ENCODE results near the gene LRRTM4. TPM values are rescaled to one million over a fixed set of nuclear protein-coding genes. Genes with fewer than 3 reads are reported as not detected.

The LRRTM4 gene
- total RNA-seq, 1 experiment from 2014 or later: not detected

DNA sequence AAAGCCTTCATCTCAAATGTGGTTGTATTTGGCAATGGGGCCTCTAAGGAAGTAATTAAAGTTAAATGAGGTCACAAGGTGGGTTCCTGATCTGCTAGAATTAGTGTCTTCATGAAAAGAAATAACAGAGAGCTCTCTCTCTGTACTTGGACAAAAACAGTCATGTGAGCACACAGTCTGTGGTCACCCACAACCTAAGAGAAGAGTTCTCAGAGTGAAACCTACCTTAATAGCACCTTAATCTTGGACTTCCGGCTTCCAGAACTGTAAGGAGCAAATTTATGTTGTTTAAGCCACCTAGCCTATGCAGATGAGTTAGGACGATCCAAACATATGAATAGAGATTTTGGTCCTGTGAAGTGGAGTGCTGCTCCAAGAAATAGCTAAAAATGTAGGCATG is 758.9 kb downstream of the LRRTM4 start:
- Histone ChIP-seq H3K9me2 (replicated peaks; ENCODE audit: insufficient read depth, low read length) (no peaks in the 10 kb centered on the region), H3K9me3 (ENCODE audit: low read length) (peaks cover under 1% of the 10 kb centered on the region; the same call in 1 of the 2 replicates), H3K79me2 (ENCODE audit: low read length) (no peaks in the 10 kb centered on the region), H4K20me1 (ENCODE audit: insufficient read depth, low read depth, low read length) (no peaks in the 10 kb centered on the region), H3K4me3 (ENCODE audit: low read length) (no peak overlapping the region), H3K9ac (ENCODE audit: low read length) (no peak overlapping the region), H3K36me3 (ENCODE audit: insufficient read depth, low read length) (no peaks in the 10 kb centered on the region), H3K27me3 (ENCODE audit: low read length) (no peaks in the 10 kb centered on the region), H3K4me2 (ENCODE audit: low read depth, low read length, poor library complexity, severe bottlenecking) (no peak overlapping the region), H3K4me1 (ENCODE audit: low read length) (peaks cover 7% of the 10 kb centered on the region), H3K27ac (ENCODE audit: low read length) (no peak overlapping the region), H2AFZ (ENCODE audit: low read length) (no peak overlapping the region)
- DNase-seq: no peak

DNA sequence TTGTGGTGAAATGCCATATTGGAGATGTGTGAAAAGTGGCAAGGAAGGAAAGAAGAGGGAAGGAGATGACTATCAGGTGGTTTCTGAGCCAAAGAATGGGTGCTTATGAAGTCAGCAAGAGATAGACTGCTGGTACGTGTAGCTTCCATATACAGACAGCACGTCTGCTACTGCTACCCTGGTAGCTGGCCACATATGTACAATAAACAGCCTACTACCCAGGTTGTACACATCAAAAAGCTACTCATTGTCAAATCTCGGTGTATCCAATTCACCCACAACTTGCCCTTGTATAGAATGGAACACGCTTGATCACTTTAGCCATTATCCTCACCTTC is 761.8 kb downstream of the LRRTM4 start:
- Histone ChIP-seq H4K20me1 (ENCODE audit: insufficient read depth, low read depth, low read length) (no peaks in the 10 kb centered on the region), H3K4me1 (ENCODE audit: low read length) (peaks cover 7% of the 10 kb centered on the region), H3K27me3 (ENCODE audit: low read length) (no peaks in the 10 kb centered on the region), H3K27ac (ENCODE audit: low read length) (no peak overlapping the region), H3K36me3 (ENCODE audit: insufficient read depth, low read length) (no peaks in the 10 kb centered on the region), H3K4me2 (ENCODE audit: low read depth, low read length, poor library complexity, severe bottlenecking) (no peak overlapping the region), H3K9ac (ENCODE audit: low read length) (no peak overlapping the region), H3K9me3 (ENCODE audit: low read length) (peaks cover 9% of the 10 kb centered on the region; the same call in 1 of the 2 replicates), H3K79me2 (ENCODE audit: low read length) (no peaks in the 10 kb centered on the region), H2AFZ (ENCODE audit: low read length) (no peak overlapping the region), H3K9me2 (replicated peaks; ENCODE audit: insufficient read depth, low read length) (0 out of 2 replicates have a peak, but pooled peaks cover 3% of the 10 kb centered on the region), H3K4me3 (ENCODE audit: low read length) (no peak overlapping the region)
- DNase-seq: no peak

DNA sequence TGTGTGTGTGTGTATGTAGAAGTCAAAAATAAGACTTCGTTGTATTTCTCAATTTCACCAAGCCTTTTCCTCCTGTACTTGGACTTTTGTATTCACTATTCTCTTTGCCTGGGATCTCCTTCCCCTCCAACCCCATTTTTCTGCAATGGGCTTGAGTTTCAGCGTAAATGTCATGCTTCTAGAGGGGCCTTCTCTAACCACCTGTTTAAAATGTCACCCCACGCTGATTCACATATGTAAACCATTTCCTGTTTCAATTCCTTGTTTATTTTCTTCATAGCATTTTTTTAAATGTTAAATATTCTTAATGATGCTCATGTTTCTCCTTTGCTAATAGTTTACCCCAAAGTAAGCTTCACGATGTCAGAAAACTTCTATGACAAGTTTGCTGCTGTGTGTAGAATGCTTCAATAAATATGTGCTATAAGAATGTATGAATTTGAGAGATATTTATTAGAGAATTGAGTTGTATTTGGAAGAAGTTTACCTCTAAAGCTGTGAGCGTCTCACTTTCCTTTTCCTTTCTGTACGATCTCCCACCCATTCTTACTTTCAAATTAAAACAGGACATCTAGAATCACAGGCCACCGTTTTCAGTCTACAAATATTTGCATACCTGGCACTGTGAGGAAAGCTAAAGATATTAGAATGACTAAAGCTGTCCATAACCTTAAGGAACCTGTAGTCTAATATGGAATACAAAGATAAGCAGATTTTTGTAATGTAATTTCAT is 762.4 kb downstream of the LRRTM4 start:
- Histone ChIP-seq H3K27ac (ENCODE audit: low read length) (no peak overlapping the region), H3K27me3 (ENCODE audit: low read length) (no peaks in the 10 kb centered on the region), H3K4me2 (ENCODE audit: low read depth, low read length, poor library complexity, severe bottlenecking) (peak overlapping the region; percentile 3), H3K4me3 (ENCODE audit: low read length) (no peak overlapping the region), H3K4me1 (ENCODE audit: low read length) (peaks cover 7% of the 10 kb centered on the region), H3K9me2 (replicated peaks; ENCODE audit: insufficient read depth, low read length) (0 out of 2 replicates have a peak, but pooled peaks cover 3% of the 10 kb centered on the region), H2AFZ (ENCODE audit: low read length) (0 out of 2 replicates have a peak overlapping the region, but pooled peaks have one; percentile 13), H3K79me2 (ENCODE audit: low read length) (no peaks in the 10 kb centered on the region), H3K9ac (ENCODE audit: low read length) (no peak overlapping the region), H4K20me1 (ENCODE audit: insufficient read depth, low read depth, low read length) (no peaks in the 10 kb centered on the region), H3K36me3 (ENCODE audit: insufficient read depth, low read length) (no peaks in the 10 kb centered on the region), H3K9me3 (ENCODE audit: low read length) (peaks cover 11% of the 10 kb centered on the region; the same call in 1 of the 2 replicates)
- DNase-seq: no peak

DNA sequence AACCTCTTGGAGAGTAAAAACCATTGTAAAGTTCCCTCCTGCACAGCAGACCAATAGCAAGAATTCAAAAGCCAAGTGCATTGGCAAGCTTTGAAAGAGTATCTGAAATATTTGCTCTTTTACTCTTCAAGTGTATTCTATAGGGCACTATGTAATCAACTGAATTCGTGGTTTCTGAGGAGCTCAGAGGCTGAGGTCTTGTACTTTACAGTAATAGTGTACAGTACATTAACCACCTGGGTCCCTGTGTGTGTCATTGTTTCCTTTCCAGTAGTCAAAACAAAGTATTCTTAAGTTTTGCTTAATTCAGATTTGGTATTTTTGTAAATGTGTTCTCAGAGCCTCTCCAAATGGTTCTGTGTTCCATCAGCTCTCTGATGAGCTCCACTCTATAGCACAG is 769.7 kb downstream of the LRRTM4 start:
- Histone ChIP-seq H3K9me3 (ENCODE audit: low read length) (peaks cover 6% of the 10 kb centered on the region), H3K27me3 (ENCODE audit: low read length) (no peaks in the 10 kb centered on the region), H3K4me1 (ENCODE audit: low read length) (no peaks in the 10 kb centered on the region), H3K27ac (ENCODE audit: low read length) (no peak overlapping the region), H3K9ac (ENCODE audit: low read length) (no peak overlapping the region), H3K4me3 (ENCODE audit: low read length) (no peak overlapping the region), H3K36me3 (ENCODE audit: insufficient read depth, low read length) (no peaks in the 10 kb centered on the region), H3K79me2 (ENCODE audit: low read length) (no peaks in the 10 kb centered on the region), H3K9me2 (replicated peaks; ENCODE audit: insufficient read depth, low read length) (no peaks in the 10 kb centered on the region), H4K20me1 (ENCODE audit: insufficient read depth, low read depth, low read length) (no peaks in the 10 kb centered on the region), H3K4me2 (ENCODE audit: low read depth, low read length, poor library complexity, severe bottlenecking) (no peak overlapping the region), H2AFZ (ENCODE audit: low read length) (no peak overlapping the region)
- no peak for DNase-seq

DNA sequence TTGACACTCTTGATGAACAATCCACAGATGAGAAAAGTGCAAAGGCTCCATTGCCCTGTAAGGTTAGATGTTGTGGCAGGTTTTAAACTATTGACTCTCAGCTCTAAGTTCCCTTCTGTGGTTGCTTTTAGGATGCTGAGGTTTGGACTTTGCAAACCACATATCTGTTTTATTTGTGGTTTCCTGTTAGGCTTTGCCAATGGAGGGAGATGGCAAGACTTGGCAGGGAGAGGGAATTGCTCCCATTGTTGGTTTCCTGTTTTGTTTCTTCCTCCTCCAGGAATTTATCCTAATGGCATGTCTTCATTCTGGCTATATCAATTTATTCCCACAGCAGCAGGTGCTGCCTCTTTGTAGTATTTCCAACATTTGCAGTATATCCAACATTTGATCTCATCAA is 772.3 kb downstream of the LRRTM4 start:
- no peak overlapping the region for H3K9ac ChIP-seq (ENCODE audit: low read length)
- H2AFZ ChIP-seq (ENCODE audit: low read length): no peak overlapping the region
- H3K27ac ChIP-seq (ENCODE audit: low read length): no peak overlapping the region
- H3K36me3 ChIP-seq (ENCODE audit: insufficient read depth, low read length): no peaks in the 10 kb centered on the region
- no peaks in the 10 kb centered on the region for H3K9me2 ChIP-seq (replicated peaks; ENCODE audit: insufficient read depth, low read length)
- H3K79me2 ChIP-seq (ENCODE audit: low read length): no peaks in the 10 kb centered on the region
- no peaks in the 10 kb centered on the region for H4K20me1 ChIP-seq (ENCODE audit: insufficient read depth, low read depth, low read length)
- no peak for DNase-seq
- peaks cover 4% of the 10 kb centered on the region for H3K9me3 ChIP-seq (ENCODE audit: low read length)
- H3K4me3 ChIP-seq (ENCODE audit: low read length): no peak overlapping the region
- H3K27me3 ChIP-seq (ENCODE audit: low read length): no peaks in the 10 kb centered on the region
- H3K4me2 ChIP-seq (ENCODE audit: low read depth, low read length, poor library complexity, severe bottlenecking): no peak overlapping the region
- H3K4me1 ChIP-seq (ENCODE audit: low read length): no peaks in the 10 kb centered on the region

DNA sequence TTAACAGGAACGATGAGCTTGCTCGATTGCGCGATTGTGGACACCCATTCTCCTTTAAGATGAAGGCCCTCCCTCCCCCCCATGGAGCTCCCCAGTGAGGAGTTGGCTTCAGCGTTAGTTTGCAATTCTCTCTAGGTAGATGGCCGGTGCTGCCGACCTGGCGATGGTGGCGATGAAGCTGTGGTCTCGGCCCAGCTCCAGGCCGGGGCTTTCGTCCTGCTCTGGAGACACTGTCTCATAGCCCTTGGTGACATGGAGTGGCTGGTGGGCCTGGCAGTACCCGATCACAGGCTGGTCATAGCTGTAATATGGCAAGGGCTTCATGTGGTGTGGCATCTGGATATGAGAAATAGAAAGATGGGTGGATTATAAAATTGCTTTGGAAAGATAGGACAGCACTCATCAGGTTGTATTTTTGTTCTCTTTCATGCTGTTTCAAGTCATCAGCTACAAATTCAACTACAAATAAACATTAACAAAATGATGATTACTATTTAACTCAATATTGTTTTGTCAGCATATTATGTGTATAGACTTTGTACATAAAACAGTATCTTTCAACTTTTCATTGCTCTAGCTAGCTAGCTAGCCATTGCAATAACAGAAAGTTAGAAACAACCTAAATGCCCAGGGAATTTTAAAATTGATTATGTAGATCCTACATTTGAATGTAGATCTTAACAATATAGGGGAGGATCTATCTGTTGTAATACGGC is 773.4 kb downstream of the LRRTM4 start:
- H3K9me3 ChIP-seq (ENCODE audit: low read length): peaks cover 6% of the 10 kb centered on the region
- no peak overlapping the region for H3K9ac ChIP-seq (ENCODE audit: low read length)
- H3K27ac ChIP-seq (ENCODE audit: low read length): no peak overlapping the region
- no peak overlapping the region for H2AFZ ChIP-seq (ENCODE audit: low read length)
- no peak for DNase-seq
- H3K79me2 ChIP-seq (ENCODE audit: low read length): no peaks in the 10 kb centered on the region
- H3K27me3 ChIP-seq (ENCODE audit: low read length): no peaks in the 10 kb centered on the region
- H3K36me3 ChIP-seq (ENCODE audit: insufficient read depth, low read length): no peaks in the 10 kb centered on the region
- H3K4me1 ChIP-seq (ENCODE audit: low read length): no peaks in the 10 kb centered on the region
- H3K4me2 ChIP-seq (ENCODE audit: low read depth, low read length, poor library complexity, severe bottlenecking): no peak overlapping the region
- H3K4me3 ChIP-seq (ENCODE audit: low read length): no peak overlapping the region
- H4K20me1 ChIP-seq (ENCODE audit: insufficient read depth, low read depth, low read length): no peaks in the 10 kb centered on the region
- H3K9me2 ChIP-seq (replicated peaks; ENCODE audit: insufficient read depth, low read length): no peaks in the 10 kb centered on the region

DNA sequence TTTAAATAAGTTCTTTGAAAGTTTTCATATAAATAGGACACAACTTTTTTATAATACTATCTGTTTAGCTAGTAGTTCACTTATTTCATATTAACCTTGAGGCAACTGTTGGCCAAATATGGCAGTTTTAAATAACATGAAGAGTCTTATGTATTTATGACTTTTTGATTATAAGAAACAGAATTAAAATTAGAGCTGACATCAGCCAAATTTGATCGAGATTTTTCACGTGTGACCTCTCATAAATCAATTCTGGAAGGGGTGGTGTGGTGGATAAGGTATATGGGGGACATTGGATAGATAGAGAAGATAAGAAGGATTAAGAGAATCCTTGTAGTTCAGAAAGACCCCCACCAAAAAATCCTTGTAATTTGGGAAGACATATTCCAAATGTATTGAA is 776.6 kb downstream of the LRRTM4 start:
- Histone ChIP-seq H3K36me3 (ENCODE audit: insufficient read depth, low read length) (no peaks in the 10 kb centered on the region), H3K9me2 (replicated peaks; ENCODE audit: insufficient read depth, low read length) (no peaks in the 10 kb centered on the region), H3K27ac (ENCODE audit: low read length) (no peak overlapping the region), H3K4me3 (ENCODE audit: low read length) (no peak overlapping the region), H3K4me1 (ENCODE audit: low read length) (no peaks in the 10 kb centered on the region), H3K9ac (ENCODE audit: low read length) (no peak overlapping the region), H3K4me2 (ENCODE audit: low read depth, low read length, poor library complexity, severe bottlenecking) (no peak overlapping the region), H2AFZ (ENCODE audit: low read length) (no peak overlapping the region), H3K9me3 (ENCODE audit: low read length) (peaks cover 11% of the 10 kb centered on the region), H4K20me1 (ENCODE audit: insufficient read depth, low read depth, low read length) (no peaks in the 10 kb centered on the region), H3K79me2 (ENCODE audit: low read length) (no peaks in the 10 kb centered on the region), H3K27me3 (ENCODE audit: low read length) (no peaks in the 10 kb centered on the region)
- DNase-seq: no peak

DNA sequence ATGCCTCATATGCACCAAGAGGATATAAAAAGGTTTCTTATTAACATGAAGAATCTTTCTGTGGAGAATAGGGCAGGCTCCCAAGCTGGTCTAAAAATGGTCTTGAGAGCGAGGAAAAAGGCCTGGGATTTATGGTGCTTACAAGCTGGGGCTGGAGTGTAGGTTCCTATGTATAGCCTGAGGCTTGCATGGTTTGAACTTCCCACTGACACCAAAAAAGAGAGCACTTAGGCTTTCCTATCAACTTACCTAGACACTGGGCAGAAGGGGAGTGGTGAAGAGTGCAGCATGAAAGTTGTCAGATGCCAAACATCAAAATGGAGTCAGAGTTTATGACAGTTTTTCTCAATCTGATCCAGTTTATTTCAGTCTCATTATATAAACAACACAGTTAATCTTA is 784.6 kb downstream of the LRRTM4 start:
- H3K27me3 ChIP-seq (ENCODE audit: low read length): no peaks in the 10 kb centered on the region
- H3K27ac ChIP-seq (ENCODE audit: low read length): no peak overlapping the region
- peaks cover 21% of the 10 kb centered on the region; the same call in 1 of the 2 replicates for H3K9me3 ChIP-seq (ENCODE audit: low read length)
- H3K4me3 ChIP-seq (ENCODE audit: low read length): no peak overlapping the region
- H3K4me2 ChIP-seq (ENCODE audit: low read depth, low read length, poor library complexity, severe bottlenecking): no peak overlapping the region
- H4K20me1 ChIP-seq (ENCODE audit: insufficient read depth, low read depth, low read length): no peaks in the 10 kb centered on the region
- no peaks in the 10 kb centered on the region for H3K36me3 ChIP-seq (ENCODE audit: insufficient read depth, low read length)
- no peak overlapping the region for H2AFZ ChIP-seq (ENCODE audit: low read length)
- DNase-seq: no peak
- H3K9ac ChIP-seq (ENCODE audit: low read length): no peak overlapping the region
- no peaks in the 10 kb centered on the region for H3K4me1 ChIP-seq (ENCODE audit: low read length)
- no peaks in the 10 kb centered on the region for H3K79me2 ChIP-seq (ENCODE audit: low read length)
- H3K9me2 ChIP-seq (replicated peaks; ENCODE audit: insufficient read depth, low read length): no peaks in the 10 kb centered on the region
